Measurements from ENCODE around the gene SOWAHA.

- TF ChIP-seq, protein P1, sequence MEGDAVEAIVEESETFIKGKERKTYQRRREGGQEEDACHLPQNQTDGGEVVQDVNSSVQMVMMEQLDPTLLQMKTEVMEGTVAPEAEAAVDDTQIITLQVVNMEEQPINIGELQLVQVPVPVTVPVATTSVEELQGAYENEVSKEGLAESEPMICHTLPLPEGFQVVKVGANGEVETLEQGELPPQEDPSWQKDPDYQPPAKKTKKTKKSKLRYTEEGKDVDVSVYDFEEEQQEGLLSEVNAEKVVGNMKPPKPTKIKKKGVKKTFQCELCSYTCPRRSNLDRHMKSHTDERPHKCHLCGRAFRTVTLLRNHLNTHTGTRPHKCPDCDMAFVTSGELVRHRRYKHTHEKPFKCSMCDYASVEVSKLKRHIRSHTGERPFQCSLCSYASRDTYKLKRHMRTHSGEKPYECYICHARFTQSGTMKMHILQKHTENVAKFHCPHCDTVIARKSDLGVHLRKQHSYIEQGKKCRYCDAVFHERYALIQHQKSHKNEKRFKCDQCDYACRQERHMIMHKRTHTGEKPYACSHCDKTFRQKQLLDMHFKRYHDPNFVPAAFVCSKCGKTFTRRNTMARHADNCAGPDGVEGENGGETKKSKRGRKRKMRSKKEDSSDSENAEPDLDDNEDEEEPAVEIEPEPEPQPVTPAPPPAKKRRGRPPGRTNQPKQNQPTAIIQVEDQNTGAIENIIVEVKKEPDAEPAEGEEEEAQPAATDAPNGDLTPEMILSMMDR (IDR thresholded peaks at IDR 0.05; ENCODE audit: insufficient read depth, low read length, poor library complexity, severe bottlenecking), result no peak
- no peak for TF ChIP-seq EZH2phosphoT487 (conservative IDR thresholded peaks at IDR 0.05; ENCODE audit: low read length)
Observed at GRCh38 chr5:132850066-132850465, 37.0 kb downstream of the SOWAHA start.
